Neural cell (in vitro differentiated cells): ENCODE results near the gene TRAF3. TPM values are rescaled to one million over a fixed set of nuclear protein-coding genes. Genes with fewer than 3 reads are reported as not detected.

Experiments
- H2AFZ ChIP-seq: fragments of 200-600, 300-800 bp; sonication (generic), shearing (Covaris generic); 2 replicates; pipeline ENCODE4 v1.6.0; 2014; ENCODE audit warnings: low read depth, mild to moderate bottlenecking, antibody characterized with exemption, low read length, moderate library complexity
- H3F3A ChIP-seq: fragments of 200-600 bp; shearing (Covaris generic); 2 replicates; pipeline ENCODE4 v1.6.1; 2016; ENCODE audit warnings: mild to moderate bottlenecking, moderate library complexity, mixed read lengths, antibody characterized with exemption, low read length; ENCODE audit not compliant: insufficient read depth, poor library complexity, severe bottlenecking
- H3K27ac ChIP-seq: fragments of 200-600, 300-800 bp; sonication (generic), shearing (Covaris generic); 2 replicates; pipeline ENCODE4 v1.5.1; 2014; ENCODE audit warnings: mild to moderate bottlenecking, low read length, moderate library complexity
- H3K27me3 ChIP-seq: fragments of 300-800, 200-600 bp; sonication (generic), shearing (Covaris generic); 2 replicates; pipeline ENCODE4 v1.6.0; 2014; ENCODE audit warnings: mild to moderate bottlenecking, low read depth, low read length, moderate library complexity; ENCODE audit not compliant: insufficient read depth
- H3K36me3 ChIP-seq: fragments of 300-800, 200-600 bp; sonication (generic), shearing (Covaris generic); 2 replicates; pipeline ENCODE4 v1.5.1; 2014; ENCODE audit warnings: mild to moderate bottlenecking, antibody characterized with exemption, low read length, moderate library complexity; ENCODE audit not compliant: insufficient read depth
- H3K4me2 ChIP-seq: fragments of 300-800, 200-600 bp; sonication (generic), shearing (Covaris generic); 2 replicates; pipeline ENCODE4 v1.6.0; 2014; ENCODE audit warnings: mild to moderate bottlenecking, low read length
- H3K4me3 ChIP-seq: fragments of 300-800, 200-600 bp; sonication (generic), shearing (Covaris generic); 2 replicates; pipeline ENCODE4 v1.5.1; 2014; ENCODE audit warnings: mild to moderate bottlenecking, low read length, moderate library complexity
- H3K79me2 ChIP-seq: fragments of 200-600 bp; shearing (Covaris generic); replicated peaks from 2 replicates; pipeline ENCODE4 v1.6.0; 2014; ENCODE audit warnings: mild to moderate bottlenecking, low read length, moderate library complexity; ENCODE audit not compliant: insufficient read depth
- H3K9ac ChIP-seq: fragments of 300-800, 200-600 bp; sonication (generic), shearing (Covaris generic); 2 replicates; pipeline ENCODE4 v1.6.1; 2016; ENCODE audit warnings: mild to moderate bottlenecking, low read length, mixed read lengths
- H3K9me2 ChIP-seq: fragments of 200-600 bp; shearing (Covaris generic); 2 replicates; pipeline ENCODE4 v1.6.1; 2016; ENCODE audit warnings: mild to moderate bottlenecking, low read length, mixed read lengths; ENCODE audit not compliant: insufficient read depth
- H3K9me3 ChIP-seq: fragments of 200-600, 300-800 bp; sonication (generic), shearing (Covaris generic); 2 replicates; pipeline ENCODE4 v1.6.1; 2016; ENCODE audit warnings: mild to moderate bottlenecking, mixed run types, low read length, moderate library complexity, mixed read lengths
- H4K20me1 ChIP-seq: fragments of 200-600 bp; shearing (Covaris generic); 2 replicates; pipeline ENCODE4 v1.6.1; 2016; ENCODE audit warnings: mild to moderate bottlenecking, mixed run types; ENCODE audit not compliant: insufficient read depth
- EP300 ChIP-seq: fragments of 450-650 bp; conservative IDR thresholded peaks from 2 replicates; pipeline ENCODE4 v1.6.1; 2014; ENCODE audit warnings: antibody characterized with exemption, mild to moderate bottlenecking, moderate library complexity; ENCODE audit not compliant: poor library complexity, severe bottlenecking
- EZH2 ChIP-seq: fragments of 200-600, 300-800 bp; shearing (Covaris generic), sonication (generic); IDR thresholded peaks from 2 replicates; pipeline ENCODE4 v1.6.1; 2014; ENCODE audit warnings: antibody characterized with exemption, low read length, borderline replicate concordance, mild to moderate bottlenecking; ENCODE audit not compliant: insufficient read depth, poor library complexity, severe bottlenecking
- MXI1 ChIP-seq: fragments of 450-650 bp; conservative IDR thresholded peaks from 2 replicates; pipeline ENCODE4 v1.6.1; 2014; ENCODE audit warnings: antibody characterized with exemption, mild to moderate bottlenecking; ENCODE audit not compliant: poor library complexity, severe bottlenecking
- POLR2AphosphoS5 ChIP-seq: IDR thresholded peaks from 2 replicates; pipeline ENCODE4 v1.6.1; 2012
- RAD21 ChIP-seq: fragments of 450-650 bp; conservative IDR thresholded peaks from 2 replicates; pipeline ENCODE4 v1.6.1; 2014; ENCODE audit warnings: antibody characterized with exemption, mild to moderate bottlenecking, moderate library complexity
- REST ChIP-seq: IDR thresholded peaks from 2 replicates; pipeline ENCODE4 v1.6.1; 2012; ENCODE audit warnings: borderline replicate concordance
- SMC3 ChIP-seq: fragments of 450-650 bp; conservative IDR thresholded peaks from 2 replicates; pipeline ENCODE4 v1.6.1; 2014; ENCODE audit warnings: antibody characterized with exemption, mild to moderate bottlenecking, moderate library complexity; ENCODE audit not compliant: poor library complexity
- TAF1 ChIP-seq: IDR thresholded peaks from 2 replicates; pipeline ENCODE4 v1.6.1; 2012; ENCODE audit warnings: low read depth
- polyA plus RNA-seq: library from polyadenylated mRNA; depleted of rRNA; stranded (reverse); fragments of >200 nt; gene quantifications from 2 replicates; pipeline ENCODE4 v1.2.3, GENCODE V29; 2014
- TF ChIP-seq, protein P1 (sequence below): fragments of 450-650 bp; IDR thresholded peaks from 2 replicates; pipeline ENCODE4 v1.5.1; 2014; ENCODE audit warnings: antibody characterized with exemption, mild to moderate bottlenecking, moderate library complexity; ENCODE audit not compliant: poor library complexity, severe bottlenecking

TRAF3 gene
- polyA plus RNA-seq, 1 donor from 2014 or later, result 13.3 TPM

GRCh38 chr14:102840771-102841528 lies 63.7 kb downstream of the TRAF3 start:
- Histone ChIP-seq H2AFZ (no peak overlapping the region), H3K9me2 (no peaks in the 10 kb centered on the region), H3K4me3 (no peak overlapping the region), H3K36me3 (no peaks in the 10 kb centered on the region), H4K20me1 (no peaks in the 10 kb centered on the region), H3F3A (no peaks in the 10 kb centered on the region), H3K4me2 (no peak overlapping the region), H3K9ac (no peak overlapping the region), H3K27me3 (no peaks in the 10 kb centered on the region), H3K27ac (no peak overlapping the region), H3K79me2 (no peaks in the 10 kb centered on the region), H3K9me3 (no peaks in the 10 kb centered on the region)
- TF ChIP-seq MXI1 (no peak), EP300 (no peak), TAF1 (no peak), POLR2AphosphoS5 (no peak), SMC3 (no peak), RAD21 (no peak), EZH2 (no peak), REST (no peak)
- TF ChIP-seq, protein P1, sequence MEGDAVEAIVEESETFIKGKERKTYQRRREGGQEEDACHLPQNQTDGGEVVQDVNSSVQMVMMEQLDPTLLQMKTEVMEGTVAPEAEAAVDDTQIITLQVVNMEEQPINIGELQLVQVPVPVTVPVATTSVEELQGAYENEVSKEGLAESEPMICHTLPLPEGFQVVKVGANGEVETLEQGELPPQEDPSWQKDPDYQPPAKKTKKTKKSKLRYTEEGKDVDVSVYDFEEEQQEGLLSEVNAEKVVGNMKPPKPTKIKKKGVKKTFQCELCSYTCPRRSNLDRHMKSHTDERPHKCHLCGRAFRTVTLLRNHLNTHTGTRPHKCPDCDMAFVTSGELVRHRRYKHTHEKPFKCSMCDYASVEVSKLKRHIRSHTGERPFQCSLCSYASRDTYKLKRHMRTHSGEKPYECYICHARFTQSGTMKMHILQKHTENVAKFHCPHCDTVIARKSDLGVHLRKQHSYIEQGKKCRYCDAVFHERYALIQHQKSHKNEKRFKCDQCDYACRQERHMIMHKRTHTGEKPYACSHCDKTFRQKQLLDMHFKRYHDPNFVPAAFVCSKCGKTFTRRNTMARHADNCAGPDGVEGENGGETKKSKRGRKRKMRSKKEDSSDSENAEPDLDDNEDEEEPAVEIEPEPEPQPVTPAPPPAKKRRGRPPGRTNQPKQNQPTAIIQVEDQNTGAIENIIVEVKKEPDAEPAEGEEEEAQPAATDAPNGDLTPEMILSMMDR, result no peak

DNA sequence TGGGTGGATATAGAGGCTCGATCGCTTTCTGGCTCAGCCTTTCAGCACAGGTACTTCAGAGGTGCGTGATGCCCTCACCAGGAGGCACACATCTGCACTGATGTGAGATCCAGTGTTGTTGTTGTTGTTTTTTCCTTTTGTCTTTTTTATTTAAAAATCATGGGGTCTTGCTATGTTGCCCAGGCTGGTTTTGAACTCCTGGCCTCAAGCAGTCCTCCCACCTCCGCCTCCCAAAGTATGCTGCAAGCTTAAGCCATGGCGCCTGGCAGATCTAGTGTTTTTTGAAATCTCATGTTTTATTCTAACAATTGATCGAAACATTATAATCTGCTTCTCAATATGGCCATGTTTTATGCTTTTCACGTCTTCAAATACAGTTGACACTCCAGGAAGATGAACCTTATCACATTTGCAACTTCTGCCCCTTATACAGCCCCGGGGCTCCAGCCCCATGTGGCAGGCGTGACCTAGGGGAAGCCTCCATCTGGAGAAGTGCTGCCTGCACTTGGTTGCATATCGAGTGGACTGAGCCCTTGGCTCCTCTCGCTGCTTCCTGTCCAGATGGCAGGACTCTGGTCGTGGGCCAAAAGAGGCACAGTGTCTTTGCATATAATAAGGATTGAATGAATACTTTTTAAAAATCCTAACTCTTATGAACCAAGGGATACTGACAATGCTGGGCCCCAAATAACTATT lies 71.7 kb downstream of the TRAF3 start:
- Histone ChIP-seq H3K27ac (no peak overlapping the region), H3F3A (no peaks in the 10 kb centered on the region), H3K9me2 (no peaks in the 10 kb centered on the region), H2AFZ (no peak overlapping the region), H3K79me2 (no peaks in the 10 kb centered on the region), H4K20me1 (no peaks in the 10 kb centered on the region), H3K9me3 (no peaks in the 10 kb centered on the region), H3K4me3 (no peak overlapping the region), H3K9ac (no peak overlapping the region), H3K4me2 (no peak overlapping the region), H3K36me3 (no peaks in the 10 kb centered on the region), H3K27me3 (no peaks in the 10 kb centered on the region)
- TF ChIP-seq, protein P1, result no peak
- TF ChIP-seq EP300 (no peak), MXI1 (no peak), RAD21 (no peak), REST (no peak), EZH2 (no peak), SMC3 (no peak), POLR2AphosphoS5 (no peak), TAF1 (no peak)
